ENCODE results near the gene GSTA3.
"Not testable (repeated sequence)": the region's sequence is repeated elsewhere in the genome, so short reads cannot be mapped to it uniquely, and the experiment has no call there.

GSTA3 gene

DNA sequence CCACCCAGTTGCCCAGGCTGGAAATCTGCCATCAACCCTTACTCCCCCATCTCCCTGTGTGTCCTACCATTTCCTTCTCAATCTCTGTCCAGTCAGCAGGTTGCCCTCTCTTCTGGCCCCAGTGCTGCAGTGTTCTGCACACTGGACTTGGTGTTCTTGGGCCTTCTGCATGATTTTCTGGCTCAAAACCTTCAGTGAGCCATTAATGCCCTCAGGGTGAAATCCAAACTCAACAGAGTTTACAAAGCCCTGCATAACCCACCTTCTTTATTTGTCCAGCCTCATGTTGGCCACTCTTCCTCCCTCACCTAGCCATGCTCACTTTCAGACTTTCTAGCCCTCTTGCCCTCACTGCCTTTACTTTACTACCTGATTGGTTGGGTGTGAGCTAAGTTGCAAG is 5.0 kb upstream of the GSTA3 start:
- TF ChIP-seq, protein P1, sequence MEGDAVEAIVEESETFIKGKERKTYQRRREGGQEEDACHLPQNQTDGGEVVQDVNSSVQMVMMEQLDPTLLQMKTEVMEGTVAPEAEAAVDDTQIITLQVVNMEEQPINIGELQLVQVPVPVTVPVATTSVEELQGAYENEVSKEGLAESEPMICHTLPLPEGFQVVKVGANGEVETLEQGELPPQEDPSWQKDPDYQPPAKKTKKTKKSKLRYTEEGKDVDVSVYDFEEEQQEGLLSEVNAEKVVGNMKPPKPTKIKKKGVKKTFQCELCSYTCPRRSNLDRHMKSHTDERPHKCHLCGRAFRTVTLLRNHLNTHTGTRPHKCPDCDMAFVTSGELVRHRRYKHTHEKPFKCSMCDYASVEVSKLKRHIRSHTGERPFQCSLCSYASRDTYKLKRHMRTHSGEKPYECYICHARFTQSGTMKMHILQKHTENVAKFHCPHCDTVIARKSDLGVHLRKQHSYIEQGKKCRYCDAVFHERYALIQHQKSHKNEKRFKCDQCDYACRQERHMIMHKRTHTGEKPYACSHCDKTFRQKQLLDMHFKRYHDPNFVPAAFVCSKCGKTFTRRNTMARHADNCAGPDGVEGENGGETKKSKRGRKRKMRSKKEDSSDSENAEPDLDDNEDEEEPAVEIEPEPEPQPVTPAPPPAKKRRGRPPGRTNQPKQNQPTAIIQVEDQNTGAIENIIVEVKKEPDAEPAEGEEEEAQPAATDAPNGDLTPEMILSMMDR (IDR thresholded peaks at IDR 0.05; ENCODE audit: control extremely low read depth, extremely low read depth, low read depth, missing control alignments): no peak
- DNase-seq (ENCODE audit: extremely low spot score): no peak
- ChIA-PET POLR2A (no interaction called here), CTCF (no interaction called here)

DNA sequence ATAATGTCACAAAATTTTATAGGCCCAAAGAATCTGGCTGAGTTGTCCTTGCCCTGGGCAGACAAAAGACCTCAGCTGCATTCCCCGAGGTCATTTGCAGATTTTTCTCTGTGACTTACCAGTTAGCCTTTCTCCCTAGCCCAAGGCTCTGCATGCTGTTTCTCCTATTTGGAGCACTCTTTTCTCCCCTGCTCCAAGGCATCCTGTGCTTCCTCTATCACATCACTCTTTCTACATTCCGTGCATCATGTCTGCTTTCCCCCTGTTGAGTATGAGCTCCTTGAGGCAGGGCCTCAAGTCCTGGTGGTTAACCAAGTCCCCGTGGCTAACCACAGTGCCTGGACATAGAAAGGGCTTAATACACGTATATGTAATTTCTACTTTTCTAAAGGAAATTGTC is 593 bp upstream of the GSTA3 start:
- ChIA-PET CTCF (interaction anchor here (1.5 kb wide), 1 partner anchor 21 kb away, joined by 3 read pairs; no protein-coding TSS in a partner anchor), POLR2A (no interaction called here)
- TF ChIP-seq, protein P1 (IDR thresholded peaks at IDR 0.05; ENCODE audit: control extremely low read depth, extremely low read depth, low read depth, missing control alignments): no peak
- DNase-seq (ENCODE audit: extremely low spot score): no peak

DNA sequence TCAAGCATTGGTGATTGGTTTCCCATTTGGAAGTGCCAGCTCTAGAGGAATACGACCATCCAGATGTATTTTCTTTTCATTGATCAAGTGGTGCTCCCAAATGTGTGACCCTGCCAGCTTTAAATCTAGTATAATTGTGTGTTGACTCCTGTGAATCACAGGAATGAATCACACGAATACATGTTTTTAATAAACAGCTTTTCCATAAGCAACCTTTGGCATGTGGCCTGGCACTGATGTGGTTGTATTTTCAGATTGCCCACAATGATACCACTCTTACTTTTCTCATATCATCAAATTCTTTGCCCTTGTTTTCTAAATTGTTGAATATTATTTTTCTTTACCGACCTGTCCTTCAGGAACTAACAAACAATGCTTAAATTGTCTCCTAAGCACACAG is 367 bp downstream of the GSTA3 start:
- DNase-seq (ENCODE audit: extremely low spot score): no peak
- ChIA-PET CTCF (interaction anchor here (1.0 to 1.5 kb wide), 3 partner anchors 16 to 48 kb away, joined by 3 to 5 read pairs (median 3); no protein-coding TSS in a partner anchor), POLR2A (no interaction called here)
- TF ChIP-seq, protein P1 (IDR thresholded peaks at IDR 0.05; ENCODE audit: control extremely low read depth, extremely low read depth, low read depth, missing control alignments): no peak

DNA sequence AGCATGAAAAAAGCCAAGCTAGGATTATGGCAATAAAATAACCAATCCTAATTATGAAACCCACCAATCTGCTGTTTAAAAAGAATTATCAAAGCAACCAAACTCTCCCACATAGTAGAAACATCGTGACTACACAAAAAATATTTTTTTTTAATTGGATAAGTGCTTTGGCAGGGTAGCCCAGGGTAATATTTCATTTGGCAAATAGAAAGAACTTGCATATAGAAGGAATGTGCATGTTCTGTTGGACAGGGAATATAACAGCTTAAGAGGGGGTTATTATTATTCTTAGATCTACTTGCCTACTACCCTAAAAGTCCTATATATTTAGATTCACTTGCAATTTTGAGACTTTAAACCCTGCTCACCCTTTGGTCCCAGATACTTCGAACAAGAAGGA is 972 bp downstream of the GSTA3 start:
- TF ChIP-seq, protein P1 (IDR thresholded peaks at IDR 0.05; ENCODE audit: control extremely low read depth, extremely low read depth, low read depth, missing control alignments): no peak
- CTCF ChIA-PET: interaction anchor here (1.0 to 1.5 kb wide), 2 partner anchors 17 to 49 kb away, joined by 3 to 5 read pairs; no protein-coding TSS in a partner anchor
- no peak for DNase-seq (ENCODE audit: extremely low spot score)
- POLR2A ChIA-PET: no interaction called here

DNA sequence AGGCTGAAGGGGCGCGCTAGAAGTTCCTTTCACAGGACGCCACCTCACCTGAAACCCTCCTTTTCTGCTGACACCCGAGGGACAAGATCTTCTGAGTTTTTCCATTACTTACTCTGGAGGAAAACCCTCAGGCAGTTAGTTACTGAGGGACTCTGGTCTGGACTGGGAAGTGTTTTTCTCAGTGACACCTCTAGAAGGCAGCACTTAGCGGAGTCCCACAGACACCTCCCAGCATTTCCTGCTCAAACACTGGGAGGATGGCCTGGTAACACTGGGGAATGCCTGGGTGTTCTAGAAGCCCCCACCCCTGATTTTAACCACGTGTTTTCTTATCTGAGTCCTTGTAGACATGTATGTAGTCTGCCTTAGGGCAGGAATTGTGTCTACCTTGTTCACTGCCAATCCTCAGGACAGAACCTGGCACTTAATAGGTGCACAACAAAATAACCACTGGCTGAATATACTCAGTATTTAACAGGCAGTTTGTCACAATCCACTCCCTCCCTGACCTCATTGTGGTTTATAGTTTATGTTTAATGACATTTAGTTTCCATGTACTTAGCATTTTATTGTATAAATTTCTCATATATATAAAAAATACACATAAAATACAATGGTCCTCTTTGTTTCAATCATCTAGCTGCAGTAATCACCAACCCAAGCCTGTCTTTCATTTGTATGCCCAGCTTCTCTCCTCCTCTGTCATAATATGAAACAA is 4.8 kb downstream of the GSTA3 start:
- TF ChIP-seq, protein P1 (IDR thresholded peaks at IDR 0.05; ENCODE audit: control extremely low read depth, extremely low read depth, low read depth, missing control alignments): peak; percentile 6
- POLR2A ChIA-PET: no interaction called here
- CTCF ChIA-PET: interaction anchor here (1.3 kb wide), 1 partner anchor 23 kb away, joined by 3 read pairs; no protein-coding TSS in a partner anchor
- no peak for DNase-seq (ENCODE audit: extremely low spot score)

DNA sequence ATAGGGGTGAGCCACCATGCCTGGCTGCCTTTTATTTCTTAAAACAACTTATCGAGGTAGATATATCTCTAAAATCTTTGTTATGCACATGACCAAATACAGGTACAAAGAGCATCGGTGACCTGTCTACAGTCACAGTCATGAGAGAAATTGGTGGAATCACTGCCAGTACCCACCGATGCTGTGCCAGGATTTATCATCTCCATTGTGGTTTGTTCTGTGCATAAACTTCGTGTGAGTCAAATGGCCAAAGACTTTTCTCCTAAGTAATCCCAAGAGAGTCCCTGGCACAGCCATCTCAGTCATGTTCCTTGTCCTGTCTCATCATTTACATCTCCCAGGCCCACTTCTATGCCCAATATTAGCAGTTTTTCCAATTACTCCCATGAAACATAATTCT is 9.0 kb downstream of the GSTA3 start:
- TF ChIP-seq, protein P1 (IDR thresholded peaks at IDR 0.05; ENCODE audit: control extremely low read depth, extremely low read depth, low read depth, missing control alignments): no peak
- DNase-seq (ENCODE audit: extremely low spot score): no peak
- ChIA-PET POLR2A (no interaction called here), CTCF (no interaction called here)

DNA sequence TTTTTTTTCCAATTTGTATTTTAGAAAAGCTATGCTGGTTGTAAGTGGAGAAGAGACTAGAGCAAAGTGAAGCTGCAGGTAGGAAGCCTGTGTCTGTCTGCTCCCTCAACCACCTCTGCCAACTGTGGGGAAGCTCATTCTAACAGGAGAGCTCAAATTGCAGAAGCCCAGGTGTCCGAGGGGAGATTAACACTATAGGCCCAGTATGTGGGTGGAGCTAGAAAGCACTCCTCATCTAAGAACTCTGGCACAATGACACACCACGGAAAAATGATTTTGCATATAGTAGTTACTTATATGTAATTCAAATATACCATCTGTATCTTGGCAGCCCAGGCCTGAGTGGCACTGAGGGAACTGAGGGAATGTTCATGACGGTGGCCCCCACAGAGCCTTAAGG is 13.7 kb downstream of the GSTA3 start:
- POLR2A ChIA-PET; DNase-seq (ENCODE audit: extremely low spot score): not testable (repeated sequence)
- CTCF ChIA-PET: interaction anchor here (1.3 to 1.5 kb wide), 2 partner anchors 50 to 99 kb away, joined by 3 read pairs; partner anchors contain the start of gene GSTA4

Data from GM10248 (cell line).